Stomach (tissue), 9 donors: ENCODE measurements around the gene TTC7B. TPM values are rescaled to one million over a fixed set of nuclear protein-coding genes. Genes with fewer than 3 reads are reported as not detected.

ENCODE experiments used
- DNase-seq, 2 donors: peaks; one replicate each; pipeline versions ENCODE4 v3.0.0 to v3.0.0-alpha.2; 2013 to 2019
- H3K27ac ChIP-seq, 5 donors: fragments of 200-600 bp in 4 of 5; sonication (generic) in 4 of 5; one replicate each; pipeline ENCODE4 v1.5.1; 2013 to 2019; ENCODE audit warnings: mild to moderate bottlenecking in 1 of 5, moderate library complexity in 1 of 5
- H3K27me3 ChIP-seq, 3 donors: fragments of 200-600 bp; sonication (generic); one replicate each; pipeline ENCODE4 v1.5.1; 2017 to 2019; ENCODE audit warnings: mixed run types in 1 of 3
- H3K36me3 ChIP-seq, 4 donors: fragments of 200-600 bp; sonication (generic); 1 replicate in 3 of 4; 2 replicates in 1 of 4; pipeline ENCODE4 v1.5.1; 2016 to 2019
- H3K4me1 ChIP-seq, 4 donors: fragments of 200-600 bp; sonication (generic); one replicate each; pipeline ENCODE4 v1.5.1; 2016 to 2019
- H3K4me3 ChIP-seq, 4 donors: fragments of 200-600 bp; sonication (generic) in 3 of 4; one replicate each; pipeline ENCODE4 v1.5.1; 2016 to 2019; ENCODE audit warnings: mild to moderate bottlenecking in 1 of 4
- H3K9me3 ChIP-seq, 4 donors: fragments of 200-600 bp; sonication (generic); one replicate each; pipeline ENCODE4 v1.5.1; 2016 to 2019
- CTCF ChIP-seq, 7 experiments: fragments of 450-650 bp in 4 of 7; fragments of 200-600 bp in 3 of 7; sonication (generic) in 3 of 7; IDR thresholded peaks; one replicate each; pipeline ENCODE4 v1.5.1; 2016 to 2019; ENCODE audit warnings: antibody characterized with exemption in 7 of 7, control low read depth in 2 of 7, mild to moderate bottlenecking in 1 of 7
- EP300 ChIP-seq: sonication (generic); formaldehyde crosslinking; IDR thresholded peaks from one replicate; pipeline ENCODE4 v1.6.1; 2017; ENCODE audit warnings: antibody characterized with exemption
- POLR2A ChIP-seq, 4 donors: fragments of 450-650 bp; IDR thresholded peaks; one replicate each; pipeline ENCODE4 v1.6.1; 2016; ENCODE audit warnings: antibody characterized with exemption in 4 of 4, control low read depth in 2 of 4, mild to moderate bottlenecking in 1 of 4, moderate library complexity in 1 of 4
- POLR2AphosphoS5 ChIP-seq, 3 donors: sonication (generic); formaldehyde crosslinking; IDR thresholded peaks; one replicate each; pipeline ENCODE4 v1.6.1; 2016; ENCODE audit warnings: antibody characterized with exemption in 3 of 3
- WGBS, 5 donors: extraction: QIAGEN DNeasy Blood & Tissue Kit in 3 of 5; methylation state at CpG; one replicate each; pipeline versions ENCODE4 v1.1.5 to v1.1.7; 2013 to 2018; 5-methylcytosine and 5-hydroxymethylcytosine counted together
- intact Hi-C: fragments of 100-400 bp; cut with DNase I; formaldehyde crosslinking; loops from one replicate; pipeline ENCODE4 v1.15.1; 2023; ENCODE audit warnings: low total_unique reads
- polyA plus RNA-seq, 3 donors: library from polyadenylated mRNA; stranded (reverse); fragments of 200-250 nt; gene quantifications; one replicate each; pipeline ENCODE4 v1.2.3, GENCODE V29; 2013
- total RNA-seq, 5 donors: library from RNA; depleted of rRNA; stranded (reverse); fragments of >200 nt; gene quantifications; one replicate each; pipeline versions ENCODE4 v1.1.0 to v1.2.3, GENCODE V29; 2014 to 2016
- donor health status: healthy with polysubstance abuse.
- donor health status: Bipolar disorder and iron deficiency.
- donor health status: healthy.

TTC7B gene
- total and polyA plus RNA-seq, 8 donors: 6.8 to 110 (median 17.7) TPM

GRCh38 chr14:90580377-90581335 is 235.6 kb downstream of the TTC7B start:
- H3K4me3 ChIP-seq: no peak overlapping the region
- 73 to 83% (median 79%) methylated on average over 18 to 20 of the region's 20 CpGs for WGBS, 5 donors
- H3K27ac ChIP-seq: no peak overlapping the region
- DNase-seq: no peak
- peaks cover 0 to 51% (median 30%) of the 10 kb centered on the region in 4 donors for H3K36me3 ChIP-seq
- TF ChIP-seq POLR2A (IDR thresholded peaks at IDR 0.05) (no peak), CTCF (IDR thresholded peaks at IDR 0.05) (no peak), POLR2AphosphoS5 (IDR thresholded peaks at IDR 0.05) (no peak), EP300 (no peak)
- H3K27me3 ChIP-seq: no peaks in the 10 kb centered on the region
- intact Hi-C loops: no loop called here
- H3K9me3 ChIP-seq: no peaks in the 10 kb centered on the region
- H3K4me1 ChIP-seq: peaks cover 0 to 6% (median 0%) of the 10 kb centered on the region in 4 donors

GRCh38 chr14:90579816-90580215 is 236.4 kb downstream of the TTC7B start:
- no peaks in the 10 kb centered on the region for H3K27me3 ChIP-seq
- H3K36me3 ChIP-seq: peaks cover 0 to 45% (median 32%) of the 10 kb centered on the region in 4 donors
- TF ChIP-seq CTCF (IDR thresholded peaks at IDR 0.05) (no peak), EP300 (no peak), POLR2AphosphoS5 (IDR thresholded peaks at IDR 0.05) (no peak), POLR2A (IDR thresholded peaks at IDR 0.05) (no peak)
- peaks cover 0 to 13% (median 2%) of the 10 kb centered on the region in 4 donors for H3K4me1 ChIP-seq
- DNase-seq: no peak
- H3K27ac ChIP-seq: no peak overlapping the region
- intact Hi-C loops: no loop called here
- no peak overlapping the region for H3K4me3 ChIP-seq
- H3K9me3 ChIP-seq: no peaks in the 10 kb centered on the region
- WGBS, 5 donors: 93 to 95% (median 95%) methylated on average over 9 of the region's 9 CpGs

- H3K9me3 ChIP-seq: no peaks in the 10 kb centered on the region
- H3K4me1 ChIP-seq: peaks cover 0 to 21% (median 5%) of the 10 kb centered on the region in 4 donors
- WGBS, 5 donors: 94 to 96% (median 95%) methylated on average over 8 of the region's 8 CpGs
These were observed 237.1 kb downstream of the TTC7B start for GRCh38 chr14:90579088-90579487.

More at GRCh38 chr14:90579088-90579487, 237.1 kb downstream of the TTC7B start:
- Histone ChIP-seq H3K27ac (no peak overlapping the region), H3K27me3 (no peaks in the 10 kb centered on the region), H3K36me3 (peaks cover 0 to 45% (median 30%) of the 10 kb centered on the region in 4 donors), H3K4me3 (no peak overlapping the region)
- no peak for DNase-seq
- TF ChIP-seq POLR2A (IDR thresholded peaks at IDR 0.05) (no peak), CTCF (IDR thresholded peaks at IDR 0.05) (no peak), POLR2AphosphoS5 (IDR thresholded peaks at IDR 0.05) (no peak), EP300 (no peak)
- intact Hi-C loops: no loop called here
